SIG-M5 (cell line): ENCODE measurements around the gene METTL17.
"Not testable (repeated sequence)": the region's sequence is repeated elsewhere in the genome, so short reads cannot be mapped to it uniquely, and the experiment has no call there.

Experiments
- DNase-seq: peaks from one replicate; lab custom pipeline; 2025; lab: John Stamatoyannopoulos, UW

The METTL17 gene

GRCh38 chr14:21024585-21025370, 35.0 kb downstream of the METTL17 start, which contains the start of gene NDRG2:
Gene NDRG2, minus strand, starts transcription at chr14:21025061. Its CDS starts 1,746 bp downstream, at chr14:21023315.
- no peak for DNase-seq

DNA sequence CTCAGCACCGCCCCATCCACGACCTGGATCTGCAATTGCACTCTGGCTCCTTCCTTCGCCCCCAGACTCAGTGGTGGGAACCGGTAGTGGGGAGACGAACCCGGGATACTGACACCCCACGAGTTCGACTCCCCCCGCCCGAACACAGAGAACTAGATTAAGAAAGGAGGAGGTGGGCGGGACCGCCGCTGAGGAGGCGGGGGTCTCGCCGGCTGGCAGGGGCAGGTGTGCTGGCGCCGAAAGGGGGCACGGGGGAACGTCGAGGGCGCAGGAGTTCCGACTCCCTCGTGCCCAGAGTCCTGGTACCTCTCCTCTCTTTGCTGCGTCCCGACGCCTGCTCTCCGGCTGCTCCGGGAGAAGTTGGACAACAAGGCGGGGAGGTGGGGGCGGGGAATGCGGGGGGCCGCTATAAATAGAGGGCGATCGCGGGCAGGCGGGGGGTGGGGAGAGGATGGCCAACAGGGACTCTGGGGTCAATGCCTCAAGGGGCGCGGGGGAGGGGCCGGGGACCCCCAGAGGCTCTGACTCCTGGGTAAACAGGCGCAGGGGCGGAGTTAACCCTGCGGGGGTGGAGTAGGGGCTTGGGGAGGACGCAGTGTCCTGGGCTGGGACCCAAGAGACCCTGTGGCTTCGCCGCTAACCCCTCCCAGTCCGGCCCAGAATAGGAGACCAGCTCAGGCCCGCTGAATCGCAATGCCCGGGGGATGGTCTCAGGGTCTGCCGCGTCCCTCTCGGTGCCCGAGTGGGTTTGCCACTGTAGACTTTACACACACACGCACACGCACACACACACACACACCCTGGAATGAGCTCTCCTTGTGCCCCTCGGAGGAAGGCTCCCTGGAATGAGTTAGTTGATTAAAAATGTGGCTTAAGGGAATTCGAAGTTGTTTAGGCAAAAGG, 35.8 kb downstream of the METTL17 start:
- no peak for DNase-seq

DNA sequence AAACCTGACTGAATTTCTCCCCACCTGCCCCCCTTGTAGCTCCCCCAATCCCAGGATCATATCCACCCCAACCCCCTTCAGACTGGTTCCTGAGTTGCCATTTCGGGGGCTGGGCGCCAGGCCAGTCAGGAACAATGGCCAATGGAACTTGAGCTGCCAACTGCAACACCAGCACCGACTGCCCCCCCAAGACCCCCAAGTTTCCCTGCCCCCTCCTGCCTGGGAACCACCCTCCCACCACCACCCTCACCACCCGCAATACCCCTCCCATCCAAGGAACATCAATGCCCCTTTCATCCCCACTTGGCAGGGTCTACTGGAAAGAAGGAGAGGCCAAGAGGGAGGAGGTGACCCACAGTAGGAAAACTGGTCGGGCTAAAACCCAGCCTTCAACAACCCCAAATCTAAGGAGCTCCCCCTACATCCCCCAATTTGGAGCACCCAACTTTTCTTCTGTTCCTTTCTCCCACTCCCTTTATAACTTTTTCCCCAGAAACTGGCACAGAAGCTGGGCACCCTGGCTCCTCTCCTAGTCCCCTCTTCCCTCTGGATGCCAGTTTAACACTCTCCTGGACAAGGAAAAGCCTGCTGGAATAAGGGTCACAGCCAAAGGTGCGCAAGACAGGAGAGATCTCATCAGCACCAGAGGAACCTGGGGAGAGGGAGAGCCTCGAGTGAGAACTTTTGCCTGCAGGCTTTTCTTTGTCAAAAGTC, 36.7 kb downstream of the METTL17 start:
- no peak for DNase-seq

DNA sequence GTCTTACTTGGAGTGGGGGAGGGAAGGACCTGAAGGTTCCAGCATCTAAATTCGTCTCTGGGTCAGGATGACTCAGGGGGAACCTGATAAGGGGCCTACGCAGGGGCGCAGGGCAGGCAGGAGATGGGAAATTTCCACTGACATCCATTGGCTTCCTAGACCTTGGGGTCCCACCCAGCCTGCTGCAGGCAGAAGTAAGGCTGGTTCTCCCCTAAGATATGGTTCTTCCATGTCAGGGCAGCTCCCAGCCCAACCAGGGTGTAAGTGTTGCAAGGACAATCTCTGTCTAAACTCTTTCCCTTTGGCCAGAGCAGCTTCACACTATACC, 37.2 kb downstream of the METTL17 start:
- no peak for DNase-seq

DNA sequence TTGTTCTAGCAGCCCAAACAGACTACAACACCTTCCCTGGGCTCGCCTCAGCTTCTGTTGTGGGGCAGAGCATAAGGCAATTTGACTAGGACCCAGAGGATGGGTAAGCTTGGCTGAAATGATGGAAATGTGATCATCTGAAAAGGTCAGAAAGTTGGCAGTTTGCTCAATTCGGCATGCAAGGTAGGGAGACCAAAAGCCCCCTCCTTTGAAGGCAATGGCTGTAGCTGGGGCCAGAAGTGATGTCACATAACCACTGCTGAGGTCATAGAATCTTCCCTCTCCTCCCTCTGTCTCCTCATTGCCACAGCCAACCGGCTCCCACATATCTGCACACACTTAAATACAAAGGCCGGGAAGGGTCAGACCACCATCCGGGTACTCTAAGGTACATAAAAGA, 40.1 kb downstream of the METTL17 start, which contains the start of gene TPPP2:
TSS of gene TPPP2 (plus strand) at position 301 of the 400 bp plus-strand sequence. CDS start 365 bp downstream, outside the sequence.
- no peak for DNase-seq

- no peak for DNase-seq
Measured at GRCh38 chr14:21030531-21030930, 40.8 kb downstream of the METTL17 start.

- DNase-seq: no peak
Measured at GRCh38 chr14:21032326-21033132, 42.7 kb downstream of the METTL17 start.

DNA sequence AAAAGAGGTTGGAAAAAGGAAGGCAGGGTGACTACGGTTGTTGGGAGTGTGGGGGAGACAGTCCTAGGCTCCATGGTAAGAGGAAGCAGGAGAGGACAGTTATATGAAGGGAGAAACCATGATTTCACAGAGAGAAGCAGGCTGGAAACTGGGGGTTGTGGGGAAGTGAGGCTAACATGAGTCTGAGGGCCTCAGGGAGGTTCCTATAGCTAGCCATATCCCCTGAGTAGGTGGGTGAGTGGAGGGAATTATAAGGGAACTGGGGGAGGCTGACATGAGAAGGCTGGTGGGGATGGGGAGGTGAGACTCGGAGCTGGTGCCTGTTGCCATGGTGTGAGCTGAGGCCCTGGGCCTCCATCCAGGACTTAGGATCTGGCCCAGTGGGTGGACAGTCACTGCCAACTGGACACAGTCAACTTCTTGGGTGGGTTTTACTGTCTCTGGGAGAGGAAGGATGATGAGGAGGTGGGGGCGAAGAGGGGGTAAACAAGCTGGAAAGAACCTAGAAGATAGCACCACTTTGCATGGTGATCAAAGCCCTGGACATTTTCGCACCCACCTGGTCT, 43.4 kb downstream of the METTL17 start:
- DNase-seq: no peak

GRCh38 chr14:21034707-21035106, 44.9 kb downstream of the METTL17 start, which contains the start of gene RNASE13:
Gene RNASE13, minus strand, starts transcription at chr14:21034807. Its CDS starts 519 bp downstream, at chr14:21034288.
- DNase-seq: no peak

GRCh38 chr14:21036751-21037150, 47.0 kb downstream of the METTL17 start:
- DNase-seq: no peak

DNA sequence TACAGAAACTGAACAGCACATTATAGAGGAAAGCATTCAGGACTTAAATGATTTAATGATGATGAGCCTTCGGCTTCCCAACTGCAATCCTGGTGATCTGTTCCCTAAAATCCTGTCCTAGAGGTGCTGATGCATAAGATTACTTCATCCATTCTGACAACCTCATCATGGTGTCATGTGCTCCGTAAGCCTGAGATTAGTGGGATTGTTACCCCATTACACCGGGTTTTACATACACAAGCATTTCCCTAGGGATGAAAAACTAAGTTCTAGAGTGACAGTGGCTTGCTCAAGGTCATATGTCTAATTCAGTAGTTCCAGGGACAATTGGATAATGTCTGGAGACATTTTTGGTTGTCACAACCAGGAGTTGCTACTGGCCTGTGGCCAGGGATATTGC, 47.4 kb downstream of the METTL17 start:
- DNase-seq: no peak

DNA sequence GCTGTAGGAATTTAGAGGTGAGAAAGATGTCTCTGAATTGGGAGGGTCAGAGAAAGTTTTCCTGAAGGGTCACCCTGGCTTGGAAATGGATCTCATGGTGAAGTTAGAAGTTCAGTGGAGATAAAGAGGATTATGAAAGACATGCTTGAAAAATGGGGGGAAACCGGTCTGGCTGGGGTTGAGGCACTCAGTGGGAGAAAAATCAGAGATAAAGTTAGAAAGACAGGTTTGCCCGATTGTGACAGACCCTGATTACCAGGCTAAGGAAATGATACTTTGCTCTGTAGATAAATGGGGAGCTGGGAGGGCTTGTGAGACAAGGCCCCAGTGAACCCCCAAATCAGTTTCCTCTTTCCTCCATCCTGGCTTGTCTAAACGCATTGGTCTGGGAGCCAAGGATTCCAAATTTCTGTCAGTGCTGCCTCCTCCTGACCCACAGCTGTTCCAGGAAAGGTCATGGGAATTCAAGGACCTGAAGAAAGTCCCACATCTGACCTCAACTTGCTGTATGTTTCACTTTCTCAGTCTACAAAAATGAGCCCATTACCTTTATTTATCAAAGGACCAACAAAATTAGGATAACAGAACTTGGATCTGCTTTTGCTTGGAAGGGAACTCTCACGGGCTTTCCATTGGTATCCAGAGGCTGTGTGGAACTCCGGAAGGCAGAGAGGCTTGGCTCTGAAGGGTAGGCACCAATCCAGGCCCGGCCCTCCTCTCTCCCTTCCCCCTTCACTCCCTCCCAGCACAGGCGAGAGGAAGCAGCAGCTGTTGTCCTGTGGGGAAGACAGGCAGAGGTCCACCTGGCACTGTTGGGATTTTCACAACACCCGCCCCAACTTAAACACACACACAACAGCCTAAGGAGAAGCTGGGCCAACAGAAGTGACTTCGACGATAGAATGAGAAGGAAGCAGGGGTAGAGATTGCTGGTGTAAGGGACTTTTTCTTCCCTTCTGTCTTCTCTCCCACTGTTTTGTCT, 49.0 kb downstream of the METTL17 start:
- no peak for DNase-seq

GRCh38 chr14:21039585-21040369, 50.0 kb downstream of the METTL17 start:
- no peak for DNase-seq

DNA sequence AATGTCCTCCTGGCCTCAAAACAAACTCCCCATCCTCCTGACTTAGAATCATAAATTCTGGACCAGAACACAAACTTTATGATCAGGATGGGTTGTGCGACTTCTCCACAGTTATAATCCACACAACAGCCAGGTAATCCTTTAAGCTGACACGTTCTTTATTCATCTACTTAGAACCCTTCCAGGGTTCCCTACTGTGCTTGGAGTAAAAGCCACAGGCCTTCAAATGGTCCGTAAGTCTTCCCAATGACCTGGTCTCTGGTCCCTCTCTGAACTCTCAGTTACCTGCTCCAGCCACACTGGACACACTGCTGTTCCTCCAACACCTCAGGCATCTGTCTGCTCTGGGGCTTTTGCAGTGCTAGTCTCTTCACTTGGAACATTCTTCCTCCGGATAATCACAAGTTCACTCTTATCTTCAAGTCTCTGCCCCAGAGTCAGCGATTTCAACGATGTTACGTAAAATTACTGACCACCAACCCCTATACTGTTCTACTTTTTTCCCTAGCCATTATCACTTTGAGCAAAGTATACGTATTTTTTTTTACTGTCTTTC, 50.7 kb downstream of the METTL17 start:
- DNase-seq: no peak

DNA sequence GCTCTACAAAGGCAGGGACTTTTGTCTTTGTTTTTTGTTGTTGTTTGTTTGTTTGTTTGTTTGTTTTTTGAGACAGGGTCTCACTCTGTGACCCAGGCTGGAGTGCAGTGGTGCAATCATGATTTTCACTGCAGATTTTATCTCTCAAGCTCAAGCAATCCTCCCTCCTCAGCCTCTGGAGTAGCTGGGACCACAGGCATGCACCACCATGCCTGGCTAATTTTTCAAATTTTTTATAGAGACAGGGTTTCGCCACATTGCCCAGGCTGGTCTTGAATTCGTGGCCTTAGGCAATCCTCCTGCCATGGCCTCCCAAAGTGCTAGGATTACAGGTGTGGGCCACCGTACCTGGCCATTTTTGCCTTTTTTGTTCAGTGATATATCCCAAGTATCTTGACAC, 51.2 kb downstream of the METTL17 start:
- DNase-seq: not testable (repeated sequence)

- DNase-seq: no peak
Measured at GRCh38 chr14:21041676-21042433, 52.1 kb downstream of the METTL17 start, which contains the start of gene RNASE7. Gene RNASE7, plus strand, starts transcription at chr14:21042362. Its CDS starts 631 bp downstream, at chr14:21042993.

DNA sequence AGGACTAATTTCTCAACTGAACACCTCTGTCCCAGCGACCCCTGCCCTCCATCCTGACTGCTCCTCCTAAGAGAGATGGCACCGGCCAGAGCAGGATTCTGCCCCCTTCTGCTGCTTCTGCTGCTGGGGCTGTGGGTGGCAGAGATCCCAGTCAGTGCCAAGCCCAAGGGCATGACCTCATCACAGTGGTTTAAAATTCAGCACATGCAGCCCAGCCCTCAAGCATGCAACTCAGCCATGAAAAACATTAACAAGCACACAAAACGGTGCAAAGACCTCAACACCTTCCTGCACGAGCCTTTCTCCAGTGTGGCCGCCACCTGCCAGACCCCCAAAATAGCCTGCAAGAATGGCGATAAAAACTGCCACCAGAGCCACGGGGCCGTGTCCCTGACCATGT, 53.1 kb downstream of the METTL17 start:
- no peak for DNase-seq
